ENCODE measurements around the gene BBS9.

- no peak for TF ChIP-seq CTCF (IDR thresholded peaks at IDR 0.05; ENCODE audit: insufficient read depth, low read length, poor library complexity, severe bottlenecking)
- TF ChIP-seq EZH2phosphoT487 (conservative IDR thresholded peaks at IDR 0.05; ENCODE audit: low read length): no peak
Observed at GRCh38 chr7:33559324-33559710, 430.0 kb downstream of the BBS9 start.

Data from SU-DHL-6 (cell line).